Lung (tissue), 12 donors: Measurements from ENCODE around the gene TEKT1. TPM values are rescaled to one million over a fixed set of nuclear protein-coding genes. Genes with fewer than 3 reads are reported as not detected.
A peak's percentile ranks its signal among the peaks of the same experiment; 100 is the strongest.

ENCODE experiments used
- ATAC-seq: fragments of 200-7000 bp; cut with Tn5 transposase; one replicate; pipeline ENCODE4 v1.9.1; 2020; ENCODE audit warnings: moderate number of reproducible peaks; ENCODE audit not compliant: insufficient read depth, low FRiP score
- DNase-seq, 3 donors: peaks; one replicate each; pipeline ENCODE4 v3.0.0-alpha.2; 2013 to 2017
- H3K27ac ChIP-seq, 2 donors: one replicate each; pipeline ENCODE4 v1.5.1; 2013; ENCODE audit warnings: mild to moderate bottlenecking in 2 of 2, moderate library complexity in 2 of 2, control low read depth in 1 of 2, inconsistent platforms in 1 of 2, low read depth in 1 of 2, low read length in 1 of 2
- H3K27me3 ChIP-seq, 3 donors: one replicate each; pipeline ENCODE4 v1.5.1; 2013; ENCODE audit warnings: low read length in 2 of 3; ENCODE audit not compliant: control insufficient read depth in 3 of 3, insufficient read depth in 3 of 3
- H3K36me3 ChIP-seq, 4 donors: one replicate each; pipeline ENCODE4 v1.5.1; 2013; ENCODE audit warnings: low read length in 4 of 4, mild to moderate bottlenecking in 1 of 4, moderate library complexity in 1 of 4; ENCODE audit not compliant: control insufficient read depth in 4 of 4, insufficient read depth in 4 of 4
- H3K4me1 ChIP-seq, 5 donors: one replicate each; pipeline ENCODE4 v1.5.1; 2013; ENCODE audit warnings: low read length in 5 of 5, mild to moderate bottlenecking in 2 of 5, moderate library complexity in 1 of 5; ENCODE audit not compliant: control insufficient read depth in 5 of 5, insufficient read depth in 5 of 5
- H3K4me3 ChIP-seq: one replicate; pipeline ENCODE4 v1.5.1; 2013; ENCODE audit warnings: mild to moderate bottlenecking, control low read depth, moderate library complexity
- H3K9ac ChIP-seq, 2 donors: one replicate each; pipeline ENCODE4 v1.5.1; 2013; ENCODE audit warnings: low read length in 2 of 2, control low read depth in 1 of 2; ENCODE audit not compliant: insufficient read depth in 1 of 2
- H3K9me3 ChIP-seq, 4 donors: one replicate each; pipeline ENCODE4 v1.5.1; 2013; ENCODE audit warnings: low read length in 3 of 4, mild to moderate bottlenecking in 1 of 4, moderate library complexity in 1 of 4; ENCODE audit not compliant: control insufficient read depth in 4 of 4, insufficient read depth in 3 of 4
- CTCF ChIP-seq: IDR thresholded peaks from 2 replicates; pipeline ENCODE4 v1.5.1; 2012; ENCODE audit warnings: mild to moderate bottlenecking; ENCODE audit errors: control extremely low read depth, extremely low read depth
- WGBS, 2 donors: extraction: QIAGEN DNeasy Blood & Tissue Kit; methylation state at CpG; one replicate each; pipeline ENCODE4 v1.1.7; 2013; 5-methylcytosine and 5-hydroxymethylcytosine counted together
- polyA plus RNA-seq, 2 donors: library from polyadenylated mRNA; stranded (reverse); fragments of 200-250 nt; gene quantifications; one replicate each; pipeline ENCODE4 v1.2.1, GENCODE V29; 2013
- total RNA-seq, 2 donors: library from RNA; depleted of rRNA in 1 of 2; stranded (reverse); fragments of >200 nt in 1 of 2; gene quantifications; one replicate each; pipeline ENCODE4 v1.2.1, GENCODE V29; 2014 to 2021
- donor health status: control.
- donor health status: control.
- donor health status: Bipolar disorder and iron deficiency.
- donor health status: healthy.
- donor health status: DM: yes; HTN: yes; CAD: no.

TEKT1 gene
- total and polyA plus RNA-seq, 4 donors = 9.3 to 24.8 (median 14.9) TPM

GRCh38 chr17:6787081-6787693 is 44.3 kb downstream of the TEKT1 start:
- Histone ChIP-seq H3K4me3 (no peak overlapping the region), H3K27ac (no peak overlapping the region), H3K27me3 (peaks cover 0 to 6% (median 5%) of the 10 kb centered on the region in 3 donors), H3K4me1 (no peaks in the 10 kb centered on the region), H3K9me3 (peaks cover 0 to 3% (median 0%) of the 10 kb centered on the region in 4 donors), H3K36me3 (no peaks in the 10 kb centered on the region), H3K9ac (no peak overlapping the region)
- no peak for TF ChIP-seq CTCF
- 39 to 50% methylated on average over 10 of the region's 10 CpGs for whole genome bisulfite sequencing, 2 donors
- ATAC-seq (no peak), DNase-seq (peak in 2 of 3 donors; percentile 8 to 18)

- no peak for TF ChIP-seq CTCF
- H3K4me3 ChIP-seq = no peak overlapping the region
- 55 to 63% methylated on average over 8 of the region's 8 CpGs for WGBS, 2 donors
- H3K36me3 ChIP-seq = no peaks in the 10 kb centered on the region
- no peak for DNase-seq
- H3K4me1 ChIP-seq = no peaks in the 10 kb centered on the region
- no peak overlapping the region for H3K9ac ChIP-seq
- H3K9me3 ChIP-seq = peaks cover 0 to 3% (median 0%) of the 10 kb centered on the region in 4 donors
- peaks cover 0 to 6% (median 5%) of the 10 kb centered on the region in 3 donors for H3K27me3 ChIP-seq
- H3K27ac ChIP-seq = no peak overlapping the region
- no peak for ATAC-seq
These were observed 44.9 kb downstream of the TEKT1 start for GRCh38 chr17:6786618-6787017.

GRCh38 chr17:6782244-6782643 is 49.3 kb downstream of the TEKT1 start:
- DNase-seq (no peak), ATAC-seq (no peak)
- 77 to 81% methylated on average over 4 of the region's 4 CpGs for WGBS, 2 donors
- H3K36me3 ChIP-seq = no peaks in the 10 kb centered on the region
- H3K4me1 ChIP-seq = no peaks in the 10 kb centered on the region
- peaks cover 0 to 23% (median 2%) of the 10 kb centered on the region in 4 donors for H3K9me3 ChIP-seq
- peaks cover 0 to 7% (median 0%) of the 10 kb centered on the region in 3 donors for H3K27me3 ChIP-seq
- H3K4me3 ChIP-seq = no peak overlapping the region
- no peak overlapping the region for H3K9ac ChIP-seq
- H3K27ac ChIP-seq = no peak overlapping the region
- TF ChIP-seq CTCF = no peak

- Histone ChIP-seq H3K4me3 (no peak overlapping the region), H3K9me3 (peaks cover 0 to 26% (median 1%) of the 10 kb centered on the region in 4 donors), H3K9ac (no peak overlapping the region), H3K27ac (no peak overlapping the region), H3K27me3 (peaks cover 0 to 12% (median 8%) of the 10 kb centered on the region in 3 donors), H3K4me1 (no peaks in the 10 kb centered on the region), H3K36me3 (no peaks in the 10 kb centered on the region)
- ATAC-seq (no peak), DNase-seq (no peak)
- WGBS, 2 donors = 47 to 50% methylated on average over 3 of the region's 3 CpGs
- TF ChIP-seq CTCF = no peak
These were observed 50.6 kb downstream of the TEKT1 start for GRCh38 chr17:6780886-6781285.
